A549 treated with AZD2906 at 1 μM for 4 hours (cell line): ENCODE results near the gene TRAPPC11. TPM values are rescaled to one million over a fixed set of nuclear protein-coding genes. Genes with fewer than 3 reads are reported as not detected.

Experiments
- total RNA-seq: library from RNA; stranded (reverse); fragments of 200-300 nt; extraction: Qiagen RNA extraction; gene quantifications from 5 replicates; pipeline ENCODE4 v1.2.3, GENCODE V29; 2022

The TRAPPC11 gene
- total RNA-seq, result 8.6 to 13.6 TPM (median 9.8 TPM) in 5 replicates

DNA sequence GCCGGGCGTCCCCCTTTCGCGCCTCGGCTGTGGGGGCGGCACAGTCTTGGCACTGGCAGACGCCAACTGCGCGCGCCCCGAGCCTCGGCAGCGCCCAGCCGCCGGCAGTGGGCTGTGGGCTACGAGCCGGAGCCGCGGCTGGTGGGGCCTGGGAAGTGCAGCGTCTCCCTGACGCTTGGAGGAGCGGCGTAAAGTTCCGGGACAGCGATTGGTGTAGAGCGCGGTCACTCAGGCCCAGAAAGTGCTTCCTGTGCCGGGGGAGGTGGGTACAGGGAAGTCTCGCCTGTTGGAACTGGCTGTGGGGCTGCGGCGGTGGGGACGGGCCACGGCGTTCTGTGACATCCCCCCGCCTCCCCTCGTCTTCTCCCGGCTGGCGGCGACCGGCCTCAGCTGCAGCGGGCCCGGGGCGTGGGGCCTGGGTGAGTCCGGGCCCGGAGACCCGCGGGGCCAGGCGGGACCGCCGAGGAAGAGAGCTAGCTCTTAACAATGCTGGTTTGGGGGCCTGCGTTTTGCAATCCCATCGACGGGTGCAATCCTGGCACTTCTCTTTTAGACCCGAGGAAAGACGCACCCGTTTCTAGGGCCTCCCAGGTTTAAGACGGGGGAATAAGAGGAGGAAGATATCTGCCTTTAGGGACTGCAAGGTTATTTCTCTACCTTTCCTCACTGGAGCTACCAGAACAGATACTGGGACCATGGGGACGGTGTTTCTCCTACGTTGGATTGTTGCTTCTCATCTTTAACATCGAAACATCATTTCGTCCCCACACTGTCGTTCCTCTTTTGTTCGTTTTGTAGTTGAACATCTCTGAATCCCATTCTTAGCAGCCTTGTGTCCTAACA lies at the start of gene TRAPPC11, which contains the start of gene RWDD4:
Gene TRAPPC11, plus strand, starts transcription at position 265 of the 843 bp plus-strand sequence. CDS start 4,575 bp downstream, outside the sequence.
Gene RWDD4, minus strand, starts transcription at position 157 of the 843 bp plus-strand sequence. CDS start 233 bp downstream, outside the sequence.

Other genes with a start within 250 kb of the TRAPPC11 start
- gene CDKN2AIP, start 214.7 kb upstream of the TRAPPC11 start, total RNA-seq, result 9.5 to 10.1 TPM (median 10.1 TPM) in 5 replicates
- gene ING2, start 154.2 kb upstream of the TRAPPC11 start, total RNA-seq, result 8.8 to 10.5 TPM (median 9.4 TPM) in 5 replicates
- 15.9 to 18.0 TPM (median 16.9 TPM) in 5 replicates for gene RWDD4, start 108 bp upstream of the TRAPPC11 start, total RNA-seq
- 1.8 to 2.8 TPM (median 2.3 TPM) in 5 replicates for gene STOX2, start 246.0 kb downstream of the TRAPPC11 start, total RNA-seq